ENCODE measurements around the gene NGLY1.

NGLY1 gene

GRCh38 chr3:25784971-25785370 lies 1.7 kb upstream of the NGLY1 start:
- DNase-seq (ENCODE audit: low spot score), result no peak

DNA sequence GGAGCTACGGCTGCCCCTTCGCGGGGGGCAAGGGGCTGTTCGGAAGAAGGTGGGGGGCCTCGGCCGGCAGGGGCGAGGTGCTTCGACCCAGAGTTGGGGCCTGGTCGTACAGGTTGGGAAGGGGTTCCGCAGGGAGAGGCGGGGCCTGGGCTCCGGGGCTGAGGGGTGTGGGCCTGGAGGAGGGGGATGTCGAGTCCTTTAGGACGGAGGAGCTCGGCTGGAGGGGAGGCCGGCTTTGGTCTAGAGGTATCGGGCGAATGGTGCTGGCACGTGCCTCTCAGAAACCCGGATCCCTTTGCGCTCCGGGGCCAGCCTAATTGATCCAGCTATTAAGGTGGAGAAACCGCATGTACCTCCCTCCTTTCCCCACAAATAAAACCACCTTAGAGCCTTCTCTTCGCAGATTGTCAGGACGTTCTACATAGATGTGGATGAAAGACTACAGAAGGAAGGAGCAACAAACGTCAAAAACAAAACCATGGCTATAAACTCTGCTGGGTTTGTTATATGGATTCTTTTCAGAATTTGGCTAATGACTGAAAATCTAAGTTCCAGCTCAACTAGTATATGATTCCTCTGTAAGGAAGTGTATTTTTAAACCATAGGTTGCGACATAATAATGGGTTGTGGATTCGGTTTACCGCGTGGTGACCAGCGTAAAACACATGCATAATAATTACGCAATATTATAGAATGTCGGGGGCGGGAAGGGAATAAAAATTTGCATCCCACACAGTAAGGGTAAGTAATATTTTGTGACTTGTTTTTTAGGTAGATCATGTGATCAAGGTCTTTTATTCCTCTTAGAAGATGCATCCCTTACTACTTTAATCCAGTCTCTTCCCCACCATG lies 644 bp upstream of the NGLY1 start:
- DNase-seq (ENCODE audit: low spot score), result no peak

- DNase-seq (ENCODE audit: low spot score), result no peak
Measured at GRCh38 chr3:25782636-25782937, 656 bp downstream of the NGLY1 start.

- DNase-seq (ENCODE audit: low spot score), result no peak
Measured at GRCh38 chr3:25781758-25782594, 1.3 kb downstream of the NGLY1 start.

GRCh38 chr3:25781145-25781757 lies 2.0 kb downstream of the NGLY1 start:
- DNase-seq (ENCODE audit: low spot score), result no peak

DNA sequence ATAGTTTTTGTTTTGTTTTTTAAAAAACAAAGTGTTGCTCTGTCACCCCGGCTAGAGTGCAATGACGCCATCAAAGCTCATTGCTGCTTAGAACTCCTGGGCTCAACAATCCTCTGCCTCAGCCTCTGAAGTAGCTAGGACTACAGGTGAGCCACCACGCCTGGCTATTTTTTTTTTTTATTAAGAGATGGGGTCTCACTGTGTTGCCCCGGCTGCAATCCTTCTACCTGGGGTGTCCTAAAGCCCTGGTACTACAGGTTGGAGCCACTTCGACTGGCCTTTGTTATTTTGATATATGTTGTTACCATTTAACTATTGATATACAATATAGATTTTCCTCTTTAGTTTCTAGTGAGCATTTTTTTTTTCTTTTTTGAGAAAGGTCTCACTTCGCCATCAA lies 2.6 kb downstream of the NGLY1 start:
- DNase-seq (ENCODE audit: low spot score), result no peak

DNA sequence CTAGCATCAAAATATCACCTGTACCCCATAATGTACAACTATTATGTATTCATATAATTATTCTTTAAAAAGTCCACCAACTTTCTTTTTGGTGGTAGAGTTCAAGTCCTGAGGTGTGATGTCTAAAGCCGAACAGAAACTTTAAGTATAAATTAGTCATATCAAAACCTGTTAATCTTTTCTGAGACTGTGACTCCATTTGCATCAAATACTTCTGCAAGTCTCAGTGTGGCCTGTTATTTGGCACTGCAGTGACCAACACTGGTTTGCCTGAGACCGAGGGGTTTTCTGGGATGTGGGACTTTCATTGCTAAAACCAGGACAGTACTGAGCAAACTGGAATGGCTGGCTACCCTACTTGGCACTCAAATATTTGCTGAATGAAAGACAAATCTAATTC lies 7.3 kb downstream of the NGLY1 start:
- no peak for DNase-seq (ENCODE audit: low spot score)

DNA sequence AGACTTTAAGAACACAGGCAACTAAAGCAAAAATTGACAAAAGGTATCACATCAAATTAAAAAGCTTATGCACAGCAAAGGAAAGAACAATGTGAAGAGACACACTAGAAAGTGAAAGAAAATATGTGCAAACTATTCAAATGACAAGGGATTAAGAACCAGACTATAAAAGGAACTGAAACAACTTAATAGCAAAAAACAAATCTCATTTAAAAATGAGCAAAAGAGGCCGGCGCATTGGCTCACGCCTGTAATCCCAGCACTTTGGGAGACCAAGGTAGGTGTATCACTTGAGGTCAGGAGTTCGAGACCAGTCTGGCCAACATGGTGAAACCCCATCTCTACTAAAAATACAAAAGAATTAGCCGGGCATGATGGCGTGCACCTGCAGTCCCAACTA lies 14.4 kb downstream of the NGLY1 start:
- DNase-seq (ENCODE audit: low spot score), result no peak

DNA sequence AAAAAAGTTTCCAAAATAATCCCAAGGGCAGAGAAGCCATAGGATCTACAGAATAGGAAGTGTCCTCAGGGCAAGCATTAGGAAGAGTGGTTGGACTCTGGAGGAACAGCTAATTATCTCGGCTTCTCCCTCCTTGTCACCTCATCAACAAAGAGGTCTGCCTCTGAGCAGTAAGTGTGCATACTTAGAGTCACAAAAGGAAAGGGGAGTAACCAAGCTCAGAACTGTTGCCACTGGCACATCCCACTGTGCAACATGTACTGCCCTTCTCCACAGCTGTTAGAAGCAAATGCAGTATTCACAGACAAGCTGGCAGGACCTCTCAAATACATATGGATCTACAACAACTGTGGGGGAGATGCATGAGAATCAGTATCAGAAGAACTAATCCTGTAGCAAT lies 31.5 kb downstream of the NGLY1 start:
- DNase-seq (ENCODE audit: low spot score), result no peak

GRCh38 chr3:25751048-25751447 lies 32.2 kb downstream of the NGLY1 start:
- DNase-seq (ENCODE audit: low spot score), result no peak

GRCh38 chr3:25749031-25749581 lies 34.1 kb downstream of the NGLY1 start:
- no peak for DNase-seq (ENCODE audit: low spot score)

DNA sequence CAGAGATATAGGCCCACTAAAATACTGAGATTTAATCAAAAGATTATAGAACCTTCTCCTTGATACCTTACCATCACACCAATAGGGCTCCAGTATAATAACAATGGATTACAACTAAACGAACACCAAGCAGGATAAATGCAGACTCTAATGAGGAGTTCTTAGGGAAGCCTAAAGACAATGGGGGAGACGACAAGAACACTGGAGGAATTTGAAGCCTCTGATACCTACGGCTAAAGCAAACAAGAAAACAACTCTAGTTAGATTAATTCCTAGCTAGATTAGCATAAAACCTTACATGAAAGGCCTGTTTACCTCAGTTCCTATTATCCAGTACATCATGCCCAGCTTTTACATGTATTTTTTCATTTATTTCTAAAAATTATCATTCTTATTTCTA lies 35.1 kb downstream of the NGLY1 start:
- no peak for DNase-seq (ENCODE audit: low spot score)

DNA sequence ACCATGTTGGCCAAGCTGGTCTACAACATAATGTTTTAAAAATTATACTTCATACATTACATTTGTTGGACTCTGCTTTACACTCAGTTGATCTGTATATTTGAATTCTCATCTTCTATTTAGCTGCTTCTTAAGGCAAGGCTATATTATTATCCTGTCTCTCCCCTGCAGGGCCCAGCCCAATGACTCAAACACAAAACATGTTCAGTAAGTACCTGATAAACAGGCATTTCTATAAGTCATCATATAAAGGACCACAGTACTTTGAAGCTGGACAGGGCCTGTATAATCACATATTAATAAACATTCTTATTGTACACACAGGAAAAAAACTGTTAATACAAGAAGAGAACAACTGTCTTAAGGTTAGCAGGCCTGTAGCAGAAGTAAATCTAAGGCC lies 36.2 kb downstream of the NGLY1 start:
- no peak for DNase-seq (ENCODE audit: low spot score)

DNA sequence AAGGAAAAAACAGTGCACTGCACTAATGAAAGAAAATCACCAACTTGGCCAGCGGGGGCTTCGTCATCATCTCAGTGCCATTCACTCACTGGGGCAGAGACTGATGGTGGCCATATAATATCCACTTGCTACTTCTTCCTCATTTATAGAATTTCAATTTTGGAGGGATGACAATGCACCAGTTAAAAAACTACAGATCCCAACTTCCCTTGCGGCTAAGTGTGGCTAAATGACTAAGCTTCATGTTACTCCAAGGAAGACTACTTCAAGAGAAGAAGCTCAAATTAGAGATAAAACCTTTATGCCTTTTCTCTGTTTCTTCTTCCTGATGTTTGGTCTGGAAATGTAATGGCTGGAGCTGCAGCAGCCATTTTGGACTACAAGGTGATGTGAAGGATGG lies 38.8 kb downstream of the NGLY1 start:
- no peak for DNase-seq (ENCODE audit: low spot score)

DNA sequence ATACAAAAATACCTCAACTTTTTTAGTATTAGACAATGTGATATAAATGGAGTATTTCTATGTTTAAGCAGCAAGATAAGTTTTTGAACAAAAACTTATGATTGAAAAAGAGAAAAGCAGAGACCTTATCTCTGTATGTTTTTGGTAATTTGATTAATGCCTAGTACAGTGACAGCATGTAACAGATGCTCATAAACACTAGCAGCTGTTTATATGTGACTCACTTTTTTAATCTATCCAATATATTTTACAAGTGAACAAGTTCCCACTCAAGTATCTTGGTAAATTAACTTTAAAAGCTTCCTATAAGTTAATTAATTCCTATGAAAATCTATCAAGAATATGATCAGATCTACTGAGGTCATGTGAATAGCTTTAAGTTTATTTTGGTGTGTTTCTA lies 55.1 kb downstream of the NGLY1 start:
- DNase-seq (ENCODE audit: low spot score), result no peak

- DNase-seq (ENCODE audit: low spot score), result no peak
Measured at GRCh38 chr3:25727316-25727715, 55.9 kb downstream of the NGLY1 start.

- DNase-seq (ENCODE audit: low spot score), result no peak
Measured at GRCh38 chr3:25725810-25726209, 57.4 kb downstream of the NGLY1 start.

GRCh38 chr3:25724948-25725645 lies 58.1 kb downstream of the NGLY1 start:
- DNase-seq (ENCODE audit: low spot score), result no peak

- DNase-seq (ENCODE audit: low spot score), result no peak
Measured at GRCh38 chr3:25723802-25724201, 59.4 kb downstream of the NGLY1 start.

DNA sequence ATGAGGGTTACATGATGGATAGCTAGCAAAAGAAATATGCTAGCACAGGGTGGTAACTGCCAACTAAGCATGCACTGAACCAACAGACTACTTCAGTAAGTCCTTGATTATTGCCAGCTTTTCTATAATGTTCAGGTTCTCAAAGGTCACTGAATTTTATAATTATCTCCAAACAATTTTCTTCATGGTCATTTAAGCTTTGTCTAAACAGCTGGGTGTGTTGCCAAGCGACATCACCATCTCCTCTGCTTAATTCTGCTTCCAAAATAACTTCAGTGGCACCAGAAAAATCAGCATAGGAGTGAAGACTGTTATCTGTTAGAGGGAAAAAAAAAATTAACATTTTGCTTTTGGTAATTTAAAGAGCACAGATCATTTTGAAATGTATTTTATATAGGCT lies 63.9 kb downstream of the NGLY1 start:
- DNase-seq (ENCODE audit: low spot score), result no peak

DNA sequence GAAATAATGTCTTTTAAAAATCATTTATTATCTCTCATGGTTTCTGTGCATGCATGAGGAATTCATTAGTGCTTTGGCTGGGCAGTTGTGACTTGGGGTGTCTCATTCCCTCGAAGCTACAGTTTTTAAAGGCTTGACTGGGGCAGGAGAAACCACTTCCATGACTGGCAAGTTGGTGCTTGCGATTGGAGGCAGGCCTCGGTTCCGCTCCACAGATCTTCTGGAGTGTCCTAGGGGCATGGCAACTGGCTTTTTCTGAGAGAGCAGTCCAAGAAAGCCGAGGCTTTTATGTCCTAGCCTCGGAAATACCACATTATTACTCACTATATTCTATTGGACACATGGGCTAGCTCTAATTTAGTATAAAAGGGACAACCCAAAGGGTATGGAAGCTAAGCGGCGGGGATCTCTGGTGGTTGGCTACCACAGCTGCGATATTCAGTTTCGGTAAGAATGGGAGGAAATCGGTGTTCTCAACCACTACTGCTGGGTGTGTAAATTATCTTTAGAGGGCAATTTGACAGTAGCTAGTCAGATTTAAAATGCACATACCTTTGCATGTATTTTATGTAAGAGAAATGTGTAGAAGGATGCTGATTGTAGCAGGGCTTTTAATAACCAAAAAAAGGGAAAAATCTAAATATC lies 69.8 kb downstream of the NGLY1 start:
- DNase-seq (ENCODE audit: low spot score), result no peak

DNA sequence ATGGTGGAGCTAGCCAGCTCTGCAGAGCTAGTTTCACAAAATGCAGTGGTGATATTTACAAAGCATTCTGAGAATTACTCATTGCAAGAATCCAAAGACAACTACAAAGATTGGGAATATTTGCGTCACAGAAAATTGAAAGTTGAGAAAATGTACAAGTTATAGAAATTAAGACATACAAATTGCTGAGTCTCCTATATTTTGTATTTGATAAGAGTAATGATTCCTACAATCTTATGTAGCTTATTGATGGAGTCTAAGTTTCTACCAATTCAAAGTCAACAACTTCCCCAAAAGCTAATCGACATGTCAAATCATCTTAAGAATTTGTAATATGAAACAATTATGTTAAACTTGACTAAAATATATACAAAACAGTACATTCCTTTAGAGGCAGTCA lies 72.2 kb downstream of the NGLY1 start:
- DNase-seq (ENCODE audit: low spot score), result no peak

Data from CD4-positive, alpha-beta T cell treated with Interleukin-15 for 4 hours (primary cell).